HL-60/S4 treated with retinoic acid at 250 ng/mL for 4 days and 3 days (cell line): ENCODE measurements around the gene ZFHX2.
"Not testable (repeated sequence)": the region's sequence is repeated elsewhere in the genome, so short reads cannot be mapped to it uniquely, and the experiment has no call there.

Experiments used
- in situ Hi-C: fragments of 300-500 bp; cut with MboI; formaldehyde crosslinking; loops from 2 replicates; pipeline ENCODE4 v1.7.0; 2022; ENCODE audit warnings: low sequenced_read_pairs

Gene ZFHX2

GRCh38 chr14:23544511-23545447 is 6.8 kb downstream of the ZFHX2 start:
- in situ Hi-C loops: no loop called here

GRCh38 chr14:23543403-23543802 is 8.2 kb downstream of the ZFHX2 start:
- in situ Hi-C loops: no loop called here

DNA sequence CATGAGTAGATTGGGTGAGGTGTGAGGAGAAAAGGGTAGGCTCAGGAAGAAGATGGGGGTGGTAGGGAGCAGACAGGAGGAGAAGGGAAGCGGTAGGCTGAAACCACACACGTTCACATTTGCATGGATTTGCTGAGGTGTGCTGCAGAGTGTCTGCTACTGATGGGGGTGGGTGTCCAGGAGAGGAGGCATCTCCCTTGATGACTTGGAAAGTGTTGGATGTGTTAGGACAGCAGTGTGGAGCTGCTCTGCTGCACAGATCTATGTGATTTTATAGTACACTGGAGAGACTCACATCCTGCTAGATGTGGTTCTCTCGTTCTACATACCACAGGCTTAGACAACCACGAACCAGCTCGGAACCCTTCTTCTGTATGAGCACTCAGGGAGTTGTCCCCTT is 9.3 kb downstream of the ZFHX2 start:
- in situ Hi-C loops: no loop called here

DNA sequence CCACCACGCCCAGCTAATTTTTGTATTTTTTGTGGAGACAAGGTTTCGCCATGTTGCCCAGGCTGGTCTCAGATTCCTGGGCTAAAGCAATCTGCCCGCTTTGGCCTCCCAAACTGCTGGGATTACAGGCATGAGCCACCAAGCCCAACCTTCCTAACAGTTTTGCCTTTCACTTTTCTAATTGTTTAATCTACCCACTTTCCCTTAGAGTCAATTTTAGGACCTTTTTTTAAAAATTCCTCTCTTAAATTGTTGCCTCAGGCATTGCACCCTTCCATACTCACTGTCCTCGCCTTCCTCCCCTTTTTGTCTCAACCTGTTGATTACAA is 11.5 kb downstream of the ZFHX2 start:
- in situ Hi-C loops: no loop called here

GRCh38 chr14:23539248-23540140 is 12.1 kb downstream of the ZFHX2 start:
- in situ Hi-C loops: no loop called here

- in situ Hi-C loops: no loop called here
Measured at GRCh38 chr14:23538785-23539184, 12.8 kb downstream of the ZFHX2 start.

GRCh38 chr14:23538050-23538718 is 13.4 kb downstream of the ZFHX2 start:
- in situ Hi-C loops: no loop called here

GRCh38 chr14:23537351-23538049 is 14.1 kb downstream of the ZFHX2 start:
- in situ Hi-C loops: no loop called here

DNA sequence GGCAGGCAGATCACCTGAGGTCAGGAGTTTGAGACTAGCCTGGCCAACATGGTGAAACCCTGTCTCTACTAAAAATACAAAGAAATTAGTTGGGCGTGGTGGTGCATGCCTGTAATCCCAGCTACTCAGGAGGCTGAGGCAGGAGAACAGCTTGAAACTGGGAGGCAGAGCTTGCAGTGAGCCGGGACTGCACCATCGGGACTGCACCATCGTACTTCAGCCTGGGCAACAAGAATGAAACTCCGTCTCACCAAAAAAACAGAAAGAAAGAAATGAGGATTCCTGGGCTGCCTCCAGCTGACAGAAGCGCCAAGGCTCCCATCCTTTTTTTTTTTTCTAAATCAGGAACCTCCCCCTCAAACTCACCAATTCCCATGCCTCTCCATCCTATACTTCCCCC is 14.7 kb downstream of the ZFHX2 start:
- in situ Hi-C loops: not testable (repeated sequence)

DNA sequence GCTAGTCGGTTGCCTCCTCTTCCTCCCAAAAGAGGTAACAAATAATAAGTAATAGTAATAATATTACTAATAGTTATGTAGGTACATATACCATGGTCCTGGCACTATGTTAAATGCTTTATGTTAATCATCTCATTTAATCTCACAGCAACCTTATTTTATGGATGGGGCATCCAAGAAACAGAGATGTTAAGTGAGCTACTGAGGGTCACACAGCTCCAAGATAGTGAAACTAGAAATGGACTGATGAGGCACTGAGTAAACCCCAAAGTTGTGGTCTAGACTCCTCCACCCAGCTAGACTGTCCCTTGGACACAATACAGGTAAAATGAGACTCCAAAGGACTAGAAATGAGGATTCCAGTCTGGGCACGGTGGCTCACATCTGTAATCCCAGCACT is 15.1 kb downstream of the ZFHX2 start:
- in situ Hi-C loops: no loop called here

DNA sequence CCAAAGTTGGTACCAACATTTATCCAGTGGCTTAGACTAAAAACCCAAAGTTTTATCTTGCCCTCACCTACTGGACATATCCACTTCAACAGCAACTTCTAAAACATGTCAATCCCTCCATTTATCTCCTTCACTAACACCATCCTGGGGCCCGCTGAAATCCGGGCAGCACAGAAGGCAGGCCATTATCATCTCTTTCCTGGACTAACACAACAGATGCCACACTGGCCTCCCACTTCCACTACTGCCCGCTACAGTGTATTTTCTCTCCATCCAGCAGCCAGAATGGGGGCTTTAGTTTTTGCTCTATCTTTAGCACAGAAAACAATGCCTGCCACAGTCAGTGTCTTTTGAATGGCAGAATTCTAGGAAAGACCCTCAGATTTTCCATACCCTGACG is 15.6 kb downstream of the ZFHX2 start:
- in situ Hi-C loops: no loop called here

GRCh38 chr14:23533652-23534435 is 17.7 kb downstream of the ZFHX2 start:
- in situ Hi-C loops: no loop called here

DNA sequence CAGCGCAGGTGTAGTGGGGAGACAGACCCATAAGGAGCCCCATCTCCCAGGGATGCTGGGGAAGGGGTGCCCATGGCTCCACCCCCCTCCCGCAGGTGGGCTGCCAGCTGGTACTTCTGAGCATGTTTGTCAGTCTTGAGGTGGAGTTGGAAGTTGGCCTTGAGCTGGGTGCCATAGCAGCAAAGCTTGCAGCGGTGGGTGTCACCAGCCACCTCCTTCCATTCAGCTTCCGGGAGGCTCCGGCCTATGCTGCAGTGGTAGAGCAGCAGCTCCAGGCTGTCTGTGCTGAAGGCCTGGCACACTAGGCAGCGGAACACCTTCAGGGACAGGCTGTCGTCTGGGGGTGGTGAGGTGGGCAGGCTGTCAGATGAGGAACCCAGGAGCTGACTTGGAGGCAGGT is 18.9 kb downstream of the ZFHX2 start:
- in situ Hi-C loops: no loop called here

- in situ Hi-C loops: no loop called here
Measured at GRCh38 chr14:23531391-23531790, 20.2 kb downstream of the ZFHX2 start.

- in situ Hi-C loops: no loop called here
Measured at GRCh38 chr14:23530375-23531055, 21.1 kb downstream of the ZFHX2 start.

DNA sequence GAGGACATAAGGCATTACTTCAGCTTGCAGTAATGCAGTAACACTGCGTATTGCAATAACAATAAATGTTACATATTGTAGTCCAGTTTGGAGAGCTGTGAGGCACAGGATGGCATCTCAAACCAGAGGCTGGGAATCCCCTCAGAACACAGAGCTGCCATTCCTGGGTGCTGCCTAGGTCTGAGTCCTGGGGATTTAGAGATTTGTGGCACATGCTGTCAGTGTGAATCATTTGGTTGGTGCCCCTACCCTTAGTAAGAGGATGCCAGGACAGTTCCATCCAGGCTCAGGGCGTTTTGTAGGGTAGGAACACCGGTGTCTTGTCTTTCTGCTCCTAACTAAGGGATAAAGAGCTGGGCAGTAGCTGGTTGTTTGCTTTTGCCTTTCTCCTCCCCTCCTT is 22.5 kb downstream of the ZFHX2 start:
- in situ Hi-C loops: no loop called here

GRCh38 chr14:23528555-23528954 is 23.0 kb downstream of the ZFHX2 start:
- in situ Hi-C loops: no loop called here

DNA sequence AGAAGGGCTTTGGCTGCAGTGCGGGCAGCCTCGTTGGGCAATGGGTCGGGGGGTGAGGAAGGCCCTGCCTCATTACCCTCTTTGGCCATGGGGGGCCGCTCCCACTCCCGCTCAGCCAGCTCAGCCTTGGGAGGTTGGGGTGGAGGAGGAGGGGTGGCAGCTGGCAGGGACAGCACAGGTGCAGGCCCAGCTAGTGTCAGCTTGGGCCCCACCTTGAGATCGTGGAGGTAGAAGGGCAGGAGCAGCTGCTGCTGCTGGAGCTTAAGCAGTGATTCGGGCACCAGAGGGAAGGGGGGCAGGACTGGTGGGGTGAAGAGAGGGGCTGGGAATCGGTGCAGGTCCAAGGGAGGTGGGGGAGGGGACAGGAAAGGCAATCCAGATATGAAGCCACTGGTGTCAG is 26.0 kb downstream of the ZFHX2 start:
- in situ Hi-C loops: no loop called here

DNA sequence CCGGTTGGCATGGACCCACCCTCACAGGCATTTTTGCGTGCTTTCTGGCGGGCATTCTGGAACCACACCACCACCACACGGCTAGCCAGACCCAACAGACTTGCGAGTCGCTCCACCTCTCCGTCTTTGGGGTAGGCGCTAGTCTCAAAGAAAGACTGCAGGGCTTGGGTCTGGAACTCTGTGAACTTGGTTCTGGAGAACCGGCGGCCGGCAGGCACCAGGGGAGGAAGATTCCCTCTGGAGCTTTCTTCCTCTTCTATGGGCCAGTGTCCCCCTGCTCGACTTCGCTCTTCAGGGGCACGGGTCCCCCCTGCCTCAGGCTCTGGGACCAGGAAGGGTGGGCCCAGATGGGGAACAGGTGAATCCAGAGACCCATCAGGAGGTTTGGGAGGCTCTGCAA is 26.6 kb downstream of the ZFHX2 start:
- in situ Hi-C loops: no loop called here
